AG09319 (cell line): ENCODE results near the gene SH3GL1.

Source experiments
- DNase-seq: peaks from one replicate; pipeline ENCODE4 v3.0.0-alpha.2; 2010; ENCODE audit warnings: low read depth; ENCODE audit errors: extremely low read depth
- CTCF ChIP-seq: IDR thresholded peaks from 2 replicates; pipeline ENCODE4 v1.5.1; 2011; ENCODE audit warnings: low read depth, mild to moderate bottlenecking, inconsistent platforms, low read length, moderate library complexity

The SH3GL1 gene

GRCh38 chr19:4439243-4439642 is 38.9 kb upstream of the SH3GL1 start:
- no peak for DNase-seq
- no peak for TF ChIP-seq CTCF

- TF ChIP-seq CTCF: no peak
Observed at GRCh38 chr19:4437103-4437502, 36.8 kb upstream of the SH3GL1 start.

GRCh38 chr19:4436231-4436630 is 35.9 kb upstream of the SH3GL1 start:
- TF ChIP-seq CTCF: no peak
- no peak for DNase-seq

More at GRCh38 chr19:4437103-4437502, 36.8 kb upstream of the SH3GL1 start:
- no peak for DNase-seq

GRCh38 chr19:4434391-4434790 is 34.0 kb upstream of the SH3GL1 start:
- DNase-seq: no peak
- no peak for TF ChIP-seq CTCF

GRCh38 chr19:4432918-4433506 is 32.7 kb upstream of the SH3GL1 start:
- no peak for TF ChIP-seq CTCF
- DNase-seq: no peak

GRCh38 chr19:4431808-4432674 is 31.7 kb upstream of the SH3GL1 start:
- TF ChIP-seq CTCF: no peak
- no peak for DNase-seq

GRCh38 chr19:4431296-4431695 is 30.9 kb upstream of the SH3GL1 start:
- TF ChIP-seq CTCF: no peak
- no peak for DNase-seq
